Measurements from ENCODE around the gene PHLDA3. TPM values are rescaled to one million over a fixed set of nuclear protein-coding genes. Genes with fewer than 3 reads are reported as not detected.
"Not testable (repeated sequence)": the region's sequence is repeated elsewhere in the genome, so short reads cannot be mapped to it uniquely, and the experiment has no call there.

The PHLDA3 gene
- total RNA-seq, 1 donor from 2014 or later = 21.1 TPM

DNA sequence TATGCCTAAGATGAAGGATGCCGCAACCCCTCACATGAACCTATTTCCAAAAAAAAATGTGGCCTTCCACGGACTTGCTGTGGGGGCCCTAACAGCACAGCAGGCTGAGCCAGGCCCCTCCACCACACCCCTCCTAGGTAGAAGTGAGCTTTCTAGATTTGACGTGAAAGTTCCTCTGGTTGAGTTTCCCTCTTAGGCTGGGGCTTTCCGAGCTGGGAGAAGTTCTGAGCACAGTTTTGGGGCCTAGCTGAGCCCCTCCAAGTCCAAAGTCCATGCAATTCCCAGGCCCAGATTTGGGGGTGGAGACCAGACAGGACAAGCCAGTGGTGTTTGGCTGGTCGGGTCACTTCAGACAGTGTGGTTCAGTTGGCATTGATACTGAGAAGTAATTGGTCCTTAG is 13.8 kb upstream of the PHLDA3 start:
- TF ChIP-seq, protein P1, sequence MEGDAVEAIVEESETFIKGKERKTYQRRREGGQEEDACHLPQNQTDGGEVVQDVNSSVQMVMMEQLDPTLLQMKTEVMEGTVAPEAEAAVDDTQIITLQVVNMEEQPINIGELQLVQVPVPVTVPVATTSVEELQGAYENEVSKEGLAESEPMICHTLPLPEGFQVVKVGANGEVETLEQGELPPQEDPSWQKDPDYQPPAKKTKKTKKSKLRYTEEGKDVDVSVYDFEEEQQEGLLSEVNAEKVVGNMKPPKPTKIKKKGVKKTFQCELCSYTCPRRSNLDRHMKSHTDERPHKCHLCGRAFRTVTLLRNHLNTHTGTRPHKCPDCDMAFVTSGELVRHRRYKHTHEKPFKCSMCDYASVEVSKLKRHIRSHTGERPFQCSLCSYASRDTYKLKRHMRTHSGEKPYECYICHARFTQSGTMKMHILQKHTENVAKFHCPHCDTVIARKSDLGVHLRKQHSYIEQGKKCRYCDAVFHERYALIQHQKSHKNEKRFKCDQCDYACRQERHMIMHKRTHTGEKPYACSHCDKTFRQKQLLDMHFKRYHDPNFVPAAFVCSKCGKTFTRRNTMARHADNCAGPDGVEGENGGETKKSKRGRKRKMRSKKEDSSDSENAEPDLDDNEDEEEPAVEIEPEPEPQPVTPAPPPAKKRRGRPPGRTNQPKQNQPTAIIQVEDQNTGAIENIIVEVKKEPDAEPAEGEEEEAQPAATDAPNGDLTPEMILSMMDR (IDR thresholded peaks at IDR 0.05; ENCODE audit: borderline replicate concordance) = no peak

DNA sequence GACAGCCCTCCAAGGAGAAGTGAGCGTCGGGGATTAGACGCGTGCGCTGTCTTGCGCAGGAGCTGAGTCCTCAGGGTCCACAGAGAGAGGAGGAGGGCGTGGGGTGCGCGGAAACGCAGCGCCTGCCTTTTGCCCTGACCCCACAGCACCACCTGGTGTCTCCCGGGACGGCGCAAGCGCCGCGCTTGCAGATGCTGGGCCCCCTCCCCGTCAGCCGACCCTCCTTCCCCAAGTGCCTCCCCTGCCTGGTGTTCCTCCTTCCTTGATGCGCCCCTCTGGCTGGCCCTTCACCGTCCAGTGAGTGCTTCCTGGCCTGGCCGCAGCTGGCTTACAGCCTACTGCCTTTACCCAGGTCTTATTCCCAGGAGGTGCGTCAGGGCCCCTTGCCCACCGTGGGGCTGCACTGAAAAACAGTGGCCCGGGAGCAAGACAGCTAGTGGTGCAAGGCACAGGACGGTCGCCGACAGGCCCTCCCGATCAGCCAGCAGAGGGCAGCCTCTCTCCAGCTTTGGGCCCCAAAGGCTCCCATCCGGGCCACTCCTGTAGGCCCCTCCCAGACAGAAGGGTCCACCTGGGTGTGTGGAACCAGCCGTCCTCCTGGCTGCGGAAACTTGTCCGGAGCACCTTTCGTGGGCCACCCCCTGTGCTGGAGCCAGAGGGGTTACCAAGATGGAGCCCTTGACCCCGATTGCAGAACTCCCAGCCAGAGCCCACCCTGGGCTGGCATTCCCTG is 12.9 kb upstream of the PHLDA3 start:
- no peaks in the 10 kb centered on the region for H3K9me3 ChIP-seq (replicated peaks)
- H3K4me3 ChIP-seq = peak overlapping the region; percentile 54
- peaks cover 31% of the 10 kb centered on the region for H3K36me3 ChIP-seq
- intact Hi-C loops (cut with micrococcal nuclease) = loop anchor here (2.0 kb wide), 1 partner anchor 31 kb away; no protein-coding TSS in a partner anchor
- peaks cover 44% of the 10 kb centered on the region for H3K4me1 ChIP-seq
- TF ChIP-seq, protein P1 (IDR thresholded peaks at IDR 0.05; ENCODE audit: borderline replicate concordance) = peak; percentile 93
- DNase-seq = peak; percentile 86
- peak overlapping the region; percentile 73 for H3K27ac ChIP-seq (replicated peaks)
- H3K27me3 ChIP-seq (ENCODE audit: low read depth) = no peaks in the 10 kb centered on the region

More for the DNA sequence above, 13.8 kb upstream of the PHLDA3 start:
- Histone ChIP-seq H3K9me3 (replicated peaks) (no peaks in the 10 kb centered on the region), H3K27ac (replicated peaks) (no peak overlapping the region), H3K27me3 (ENCODE audit: low read depth) (no peaks in the 10 kb centered on the region), H3K4me3 (no peak overlapping the region), H3K4me1 (peaks cover 44% of the 10 kb centered on the region), H3K36me3 (peaks cover 36% of the 10 kb centered on the region)
- DNase-seq = no peak
- intact Hi-C loops (cut with micrococcal nuclease) = loop anchor here (2.0 kb wide), 1 partner anchor 30 kb away; no protein-coding TSS in a partner anchor

DNA sequence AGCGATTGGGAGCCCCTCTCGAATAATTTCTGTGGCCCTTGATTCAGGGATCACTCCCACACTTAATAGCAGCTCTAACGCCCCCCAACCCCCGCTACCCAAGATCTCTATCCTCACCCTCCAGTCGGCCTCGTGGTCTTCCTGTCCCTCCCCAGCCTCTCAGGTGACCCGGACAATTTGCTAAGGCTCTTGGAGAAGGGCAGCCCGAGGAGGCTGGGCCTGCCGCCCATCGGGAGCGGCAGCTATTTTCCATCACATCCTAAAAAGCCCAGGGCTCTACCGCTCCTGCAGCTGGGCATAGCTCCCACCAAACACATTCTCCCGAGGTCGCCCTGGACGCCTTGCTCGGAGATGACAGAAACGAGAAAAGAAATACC is 12.0 kb upstream of the PHLDA3 start:
- Histone ChIP-seq H3K4me3 (peak overlapping the region; percentile 54), H3K4me1 (peaks cover 38% of the 10 kb centered on the region), H3K36me3 (peaks cover 23% of the 10 kb centered on the region), H3K27ac (replicated peaks) (peak overlapping the region; percentile 73), H3K9me3 (replicated peaks) (no peaks in the 10 kb centered on the region), H3K27me3 (ENCODE audit: low read depth) (no peaks in the 10 kb centered on the region)
- intact Hi-C loops (cut with micrococcal nuclease) = no loop called here
- TF ChIP-seq, protein P1 (IDR thresholded peaks at IDR 0.05; ENCODE audit: borderline replicate concordance) = no peak
- no peak for DNase-seq

DNA sequence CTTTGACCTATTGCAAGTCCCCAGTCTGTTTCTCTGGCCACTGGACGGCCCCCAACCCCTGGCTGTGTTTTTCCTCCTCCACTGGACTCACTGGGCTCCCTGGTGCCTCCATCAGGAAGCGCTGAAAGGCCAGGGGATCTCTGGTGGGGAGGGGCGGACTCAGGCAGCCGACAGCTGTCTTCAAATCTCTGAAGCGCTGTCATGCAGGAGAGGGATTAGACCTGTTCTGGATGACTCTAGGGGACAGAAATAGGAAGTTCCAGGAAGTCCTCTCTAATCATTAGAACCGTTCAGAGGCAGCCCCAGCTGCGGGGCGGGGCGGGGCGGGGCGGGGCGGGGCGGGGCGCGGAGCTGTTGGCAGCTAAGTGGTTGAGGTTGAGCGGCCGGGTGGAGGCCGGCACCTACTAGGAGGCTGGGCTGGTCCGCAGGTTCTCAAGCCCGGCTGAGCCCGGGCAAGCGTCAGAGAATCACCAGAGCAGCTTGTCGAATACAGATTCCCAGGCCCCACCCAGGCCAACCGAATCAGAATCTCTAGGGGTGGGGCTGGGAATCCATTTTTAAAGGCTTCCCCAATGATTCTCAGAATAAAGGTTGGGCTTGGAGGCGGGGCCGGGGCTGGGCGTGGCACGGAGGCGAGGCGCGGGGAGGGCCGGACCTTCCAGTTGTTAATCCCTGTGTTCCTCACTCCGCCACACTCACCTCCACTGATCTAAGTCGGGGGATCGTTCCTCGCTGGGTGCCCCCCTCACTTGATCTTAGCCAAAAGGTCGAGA is 11.4 kb upstream of the PHLDA3 start:
- intact Hi-C loops (cut with micrococcal nuclease) = no loop called here
- peak; percentile 78 for DNase-seq

DNA sequence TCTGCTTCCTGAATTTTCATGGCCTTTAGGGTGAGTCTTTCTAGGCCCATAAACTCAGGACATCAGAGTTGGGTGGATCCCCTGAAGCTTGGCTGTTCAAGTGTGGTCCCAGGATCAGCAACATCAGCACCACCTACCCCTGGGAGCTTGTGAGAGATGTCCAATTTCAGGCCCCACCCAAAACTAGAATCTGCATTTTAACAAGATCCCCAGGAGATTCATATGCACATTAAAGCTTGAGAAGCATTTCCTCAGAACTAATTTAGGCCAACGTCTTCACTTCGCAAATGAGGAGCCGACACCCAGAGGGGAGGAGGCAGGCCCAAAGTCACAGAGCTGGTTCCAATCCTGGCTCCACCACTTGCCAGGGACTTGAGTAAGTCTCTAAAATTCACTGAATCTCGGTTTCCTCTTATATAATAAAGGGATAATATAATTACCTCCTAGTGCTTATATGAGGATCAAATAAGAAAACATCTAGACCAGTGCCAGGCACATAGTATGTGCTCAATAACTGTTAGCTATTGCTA is 10.3 kb upstream of the PHLDA3 start:
- Histone ChIP-seq H3K9me3 (replicated peaks) (no peaks in the 10 kb centered on the region), H3K27me3 (ENCODE audit: low read depth) (no peaks in the 10 kb centered on the region), H3K36me3 (peaks cover 8% of the 10 kb centered on the region), H3K27ac (replicated peaks) (peak overlapping the region; percentile 73), H3K4me3 (no peak overlapping the region), H3K4me1 (peaks cover 30% of the 10 kb centered on the region)
- TF ChIP-seq, protein P1 (IDR thresholded peaks at IDR 0.05; ENCODE audit: borderline replicate concordance) = no peak
- intact Hi-C loops (cut with micrococcal nuclease) = no loop called here
- DNase-seq = no peak

More for the DNA sequence above, 11.4 kb upstream of the PHLDA3 start:
- H3K36me3 ChIP-seq = peaks cover 19% of the 10 kb centered on the region
- peak overlapping the region; percentile 54 for H3K4me3 ChIP-seq
- peaks cover 32% of the 10 kb centered on the region for H3K4me1 ChIP-seq
- TF ChIP-seq, protein P1 (IDR thresholded peaks at IDR 0.05; ENCODE audit: borderline replicate concordance) = no peak
- peak overlapping the region; percentile 73 for H3K27ac ChIP-seq (replicated peaks)
- H3K9me3 ChIP-seq (replicated peaks) = no peaks in the 10 kb centered on the region
- H3K27me3 ChIP-seq (ENCODE audit: low read depth) = no peaks in the 10 kb centered on the region

- DNase-seq; H3K27ac ChIP-seq (replicated peaks); H3K4me3 ChIP-seq; H3K9me3 ChIP-seq (replicated peaks); H3K36me3 ChIP-seq; intact Hi-C loops (cut with micrococcal nuclease); H3K27me3 ChIP-seq (ENCODE audit: low read depth): not testable (repeated sequence)
- H3K4me1 ChIP-seq = peaks cover 30% of the 10 kb centered on the region
Measured at GRCh38 chr1:201478666-201479065, 9.7 kb upstream of the PHLDA3 start.
